AG04450 (cell line): ENCODE results near the gene VAC14. TPM values are rescaled to one million over a fixed set of nuclear protein-coding genes. Genes with fewer than 3 reads are reported as not detected.

Experiments
- CTCF ChIA-PET: fragments of 300-600, 350-600 bp; formaldehyde crosslinking; extraction: SDS; loops from one replicate; lab custom pipeline; 2022; ENCODE audit warnings: antibody characterized with exemption, inconsistent platforms; lab: Charles Lee
- POLR2A ChIA-PET: fragments of 350-600 bp; formaldehyde crosslinking; extraction: SDS; loops from one replicate; lab custom pipeline; 2021; ENCODE audit warnings: antibody characterized with exemption, inconsistent platforms; lab: Yijun Ruan, JAX
- DNase-seq: peaks from one replicate; pipeline ENCODE4 v3.0.0-alpha.2; 2011; ENCODE audit warnings: low read depth, low spot score
- H3K27ac ChIP-seq: one replicate; pipeline ENCODE4 v1.5.1; 2012; ENCODE audit warnings: low read depth, low read length, control low read depth
- H3K27me3 ChIP-seq: one replicate; pipeline ENCODE4 v1.6.0; 2012; ENCODE audit warnings: low read length; ENCODE audit not compliant: control insufficient read depth, insufficient read depth
- H3K4me3 ChIP-seq: 2 replicates; pipeline ENCODE4 v1.5.1; 2011; ENCODE audit warnings: mild to moderate bottlenecking, low read depth, low read length, control low read depth
- H3K9me3 ChIP-seq: 2 replicates; pipeline ENCODE4 v1.5.1; 2012; ENCODE audit warnings: low read length; ENCODE audit not compliant: control insufficient read depth, insufficient read depth
- CTCF ChIP-seq: IDR thresholded peaks from 2 replicates; pipeline ENCODE4 v1.5.1; 2011; ENCODE audit warnings: low read depth, low read length, control low read depth, inconsistent platforms
- polyA plus RNA-seq: library from polyadenylated mRNA; depleted of rRNA; stranded (reverse); fragments of >200 nt; gene quantifications from 2 replicates; pipeline ENCODE4 v1.2.3, GENCODE V29; 2011

The VAC14 gene
- polyA plus RNA-seq, 1 experiment, result 30.2 TPM

- no peak overlapping the region for H3K27ac ChIP-seq
- no peaks in the 10 kb centered on the region; the same call in 1 of the 2 replicates for H3K9me3 ChIP-seq
- CTCF ChIA-PET, result no interaction called here
- TF ChIP-seq CTCF, result no peak
- POLR2A ChIA-PET, result no interaction called here
- no peak overlapping the region for H3K4me3 ChIP-seq
- no peaks in the 10 kb centered on the region for H3K27me3 ChIP-seq
- no peak for DNase-seq
Measured at GRCh38 chr16:70670175-70670574, 130.8 kb downstream of the VAC14 start.

- H3K27ac ChIP-seq, result no peak overlapping the region
- no peak for TF ChIP-seq CTCF
- ChIA-PET CTCF (interaction anchor here (0.8 to 0.9 kb wide), 2 partner anchors 72 to 108 kb away, joined by 3 to 7 read pairs; no protein-coding TSS in a partner anchor), POLR2A (no interaction called here)
- no peak for DNase-seq
- H3K4me3 ChIP-seq, result no peak overlapping the region
- no peaks in the 10 kb centered on the region for H3K27me3 ChIP-seq
- no peaks in the 10 kb centered on the region; the same call in 1 of the 2 replicates for H3K9me3 ChIP-seq
Measured at GRCh38 chr16:70665806-70666735, 134.9 kb downstream of the VAC14 start.

GRCh38 chr16:70665113-70665694 is 135.8 kb downstream of the VAC14 start:
- no peak for TF ChIP-seq CTCF
- CTCF ChIA-PET, result interaction anchor here (0.8 to 0.9 kb wide), 2 partner anchors 73 to 107 kb away, joined by 3 to 7 read pairs; no protein-coding TSS in a partner anchor
- no peak overlapping the region for H3K27ac ChIP-seq

GRCh38 chr16:70664325-70665112 is 136.4 kb downstream of the VAC14 start:
- TF ChIP-seq CTCF, result no peak
- no peak overlapping the region for H3K27ac ChIP-seq
- ChIA-PET POLR2A (no interaction called here), CTCF (interaction anchor here (0.9 kb wide), 1 partner anchor 74 kb away, joined by 3 read pairs; no protein-coding TSS in a partner anchor)
- no peak overlapping the region for H3K4me3 ChIP-seq
- no peak for DNase-seq
- H3K9me3 ChIP-seq, result no peaks in the 10 kb centered on the region; the same call in 1 of the 2 replicates
- no peaks in the 10 kb centered on the region for H3K27me3 ChIP-seq

More at GRCh38 chr16:70665113-70665694, 135.8 kb downstream of the VAC14 start:
- no peak for DNase-seq
- Histone ChIP-seq H3K27me3 (no peaks in the 10 kb centered on the region), H3K9me3 (no peaks in the 10 kb centered on the region; the same call in 1 of the 2 replicates), H3K4me3 (no peak overlapping the region)
- POLR2A ChIA-PET, result no interaction called here
